NCI-H1417 (cell line): Measurements from ENCODE around the gene ACTL10.
"Not testable (repeated sequence)": the region's sequence is repeated elsewhere in the genome, so short reads cannot be mapped to it uniquely, and the experiment has no call there.

ENCODE experiments used
- DNase-seq, 3 experiments: peaks; one replicate each; lab custom pipeline; 2025; lab: John Stamatoyannopoulos, UW

ACTL10 gene

DNA sequence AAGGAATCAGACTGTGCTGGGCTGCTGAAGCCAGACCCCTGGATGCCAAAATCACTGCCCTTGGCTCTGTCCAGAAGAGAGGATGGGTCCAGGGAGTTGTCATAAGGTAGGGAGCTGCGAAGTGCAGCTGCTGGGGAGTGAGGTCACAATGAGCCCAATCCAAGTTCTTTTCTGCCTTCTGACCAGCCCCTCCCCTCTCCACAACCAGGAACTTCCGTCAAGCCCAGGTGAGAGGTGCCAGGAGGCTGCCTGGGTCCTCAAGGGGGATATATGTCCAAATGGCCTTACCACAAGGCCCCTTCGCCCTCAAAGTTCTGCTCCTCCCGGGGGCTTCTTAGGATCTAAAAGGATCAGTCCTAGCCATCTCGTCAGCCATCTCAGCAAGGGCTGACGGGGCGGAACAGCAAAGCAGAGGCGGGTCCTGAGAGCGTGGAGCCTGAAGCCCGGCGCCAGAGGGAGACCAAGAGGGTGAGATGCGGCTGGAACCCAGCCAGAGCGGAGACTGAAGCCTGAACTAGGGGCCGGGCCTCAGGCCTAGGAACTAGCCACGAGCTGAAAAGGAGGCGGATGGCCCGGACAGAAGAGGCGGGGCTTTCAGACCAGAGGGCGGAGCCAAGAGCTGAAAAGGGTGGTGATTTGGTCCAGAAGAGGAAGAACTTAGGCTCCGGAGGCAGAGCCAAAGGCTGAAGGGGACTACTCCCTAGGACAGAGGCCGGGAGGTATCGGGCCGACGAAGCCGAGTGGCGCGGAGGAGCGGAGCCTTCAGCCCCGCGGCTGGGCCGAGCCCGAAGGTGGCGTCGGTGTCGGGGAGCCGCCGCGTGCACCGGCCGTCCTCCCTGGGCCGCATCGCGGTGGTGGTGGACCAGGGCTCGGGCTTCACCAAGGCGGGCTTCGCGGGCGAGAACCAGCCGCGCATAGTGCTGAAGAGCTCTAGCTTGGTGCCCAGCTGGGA is at the start of gene ACTL10:
Gene ACTL10 (plus strand): TSS at position 651 of the 952 bp plus-strand sequence. CDS start 555 bp downstream, outside the sequence.
- peak; percentile 94 to 98 (median 98) for DNase-seq

DNA sequence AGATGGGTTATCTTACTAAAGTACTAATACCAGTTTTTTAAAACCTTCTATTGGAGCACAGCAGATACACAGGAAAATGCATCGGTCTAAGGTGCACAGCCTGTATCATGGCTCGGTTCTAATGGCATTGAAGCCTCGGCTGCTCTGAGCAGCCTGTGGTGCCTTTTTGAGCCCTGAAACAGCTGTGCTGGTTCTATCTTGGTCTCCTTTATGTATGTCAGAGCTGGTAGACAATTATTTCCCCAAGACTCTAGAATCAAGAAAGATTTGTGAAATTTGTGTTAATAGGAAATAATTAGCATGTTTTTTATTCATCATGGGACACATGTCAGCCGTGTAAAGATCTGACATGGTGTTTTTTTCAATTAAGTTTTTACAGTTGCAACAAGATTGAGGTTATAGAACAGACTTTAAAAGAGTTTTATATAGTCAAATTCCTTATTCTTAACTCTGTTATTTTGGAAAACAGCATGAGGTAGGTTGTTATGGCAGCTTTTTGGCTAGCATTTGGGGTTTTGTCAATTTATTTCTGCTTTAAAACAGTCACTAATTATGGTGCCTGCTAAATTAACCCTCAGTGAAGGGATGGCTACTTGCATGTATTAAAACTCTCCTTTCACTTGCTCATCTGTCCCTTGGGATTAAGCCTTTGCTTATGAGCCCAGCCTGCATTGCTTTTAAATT is 44.9 kb upstream of the ACTL10 start:
- DNase-seq = no peak

DNA sequence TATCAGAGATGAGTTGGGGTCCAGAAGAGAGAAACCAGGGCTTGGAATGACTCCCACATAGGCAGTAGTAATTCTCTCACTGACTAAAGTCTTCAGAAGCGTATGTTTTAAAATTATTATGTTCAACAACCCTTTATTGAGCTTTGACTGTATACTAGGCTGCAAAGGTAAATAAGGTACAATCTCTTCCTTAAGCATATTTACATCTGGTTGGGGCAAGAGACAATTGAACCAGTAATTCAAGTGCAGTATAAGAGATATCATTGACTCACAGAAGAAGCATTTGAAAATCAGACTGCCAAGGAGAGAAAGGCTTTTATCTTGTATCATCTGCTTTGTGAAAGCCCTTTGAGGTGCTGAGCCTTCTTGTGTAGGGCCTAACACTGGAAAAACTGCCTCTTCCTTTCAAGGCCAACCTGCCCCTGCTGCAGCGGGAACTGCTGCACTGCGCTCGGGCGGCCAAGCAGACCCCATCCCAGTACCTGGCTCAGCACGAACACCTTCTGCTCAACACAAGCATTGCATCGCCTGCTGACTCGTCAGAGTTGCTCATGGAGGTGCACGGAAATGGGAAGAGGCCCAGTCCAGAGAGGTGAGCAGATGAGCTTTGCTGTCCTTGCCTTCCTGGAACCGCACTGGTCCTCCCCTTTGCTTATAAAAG is 43.9 kb upstream of the ACTL10 start:
- no peak for DNase-seq

DNA sequence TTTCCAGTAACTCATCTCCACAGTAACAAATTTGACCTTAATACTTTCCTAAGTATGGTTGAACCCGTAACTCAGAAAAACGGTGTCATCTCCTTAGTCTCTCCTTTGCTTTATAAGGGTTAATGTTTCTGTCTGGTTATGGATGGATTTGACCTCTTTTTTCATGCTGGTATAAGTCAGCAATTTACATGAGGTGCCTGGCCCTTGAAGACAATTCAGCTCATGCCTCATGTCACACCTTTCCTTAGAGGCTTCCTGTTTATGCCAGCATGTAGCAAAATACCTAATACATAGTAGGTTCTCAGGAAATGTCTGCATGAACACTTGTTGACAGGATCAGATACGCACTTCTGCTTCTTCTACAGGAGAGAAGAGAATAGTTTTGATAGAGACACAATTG is 42.3 kb upstream of the ACTL10 start:
- DNase-seq = no peak

DNA sequence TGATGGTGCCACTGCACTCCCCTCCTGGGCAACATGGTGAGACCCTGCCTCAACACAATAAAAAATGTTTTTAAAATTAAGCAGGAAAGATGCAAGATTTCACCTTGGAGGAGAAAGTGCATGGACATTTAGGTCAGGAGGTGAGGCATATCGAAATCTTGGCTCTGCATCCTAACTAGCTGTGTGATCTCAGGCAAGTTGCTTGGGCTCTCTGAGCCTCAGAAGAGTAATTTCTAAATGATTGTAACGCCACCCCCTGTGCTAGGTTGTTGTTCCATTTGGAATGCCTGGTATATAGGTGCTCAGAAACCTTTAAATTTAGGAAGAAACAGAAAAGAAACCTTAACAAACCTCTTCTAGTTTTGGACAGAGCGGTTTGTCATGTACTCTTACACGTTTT is 40.6 kb upstream of the ACTL10 start:
- no peak for DNase-seq

DNA sequence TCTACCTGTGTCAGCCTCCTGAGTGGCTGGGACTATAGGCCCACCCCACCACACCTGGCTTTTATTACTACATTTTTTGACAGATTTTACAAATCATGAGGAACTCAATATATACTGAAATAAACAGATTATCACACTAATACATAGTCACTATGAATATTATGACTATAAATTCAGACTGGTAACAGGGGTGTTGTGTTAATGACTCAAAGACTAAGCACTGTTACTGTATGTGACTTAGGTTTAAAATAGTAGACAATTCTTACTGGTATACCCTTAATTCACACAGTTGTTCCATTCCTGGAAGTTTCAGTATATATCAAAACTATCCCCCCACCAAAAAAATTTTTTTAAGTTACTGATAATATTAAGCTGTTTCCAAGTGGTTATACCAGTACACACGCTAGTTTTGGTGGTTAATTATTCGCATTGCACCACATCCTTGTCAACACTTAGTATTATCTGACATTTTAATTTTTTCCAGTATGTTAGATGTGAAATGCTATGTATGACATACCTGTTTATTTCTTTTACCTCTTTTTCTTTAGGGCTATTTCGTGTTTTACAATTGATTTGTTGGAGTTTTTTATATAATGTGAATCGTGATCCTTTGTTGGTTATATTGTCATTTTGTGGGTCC is 39.0 kb upstream of the ACTL10 start:
- no peak for DNase-seq

DNA sequence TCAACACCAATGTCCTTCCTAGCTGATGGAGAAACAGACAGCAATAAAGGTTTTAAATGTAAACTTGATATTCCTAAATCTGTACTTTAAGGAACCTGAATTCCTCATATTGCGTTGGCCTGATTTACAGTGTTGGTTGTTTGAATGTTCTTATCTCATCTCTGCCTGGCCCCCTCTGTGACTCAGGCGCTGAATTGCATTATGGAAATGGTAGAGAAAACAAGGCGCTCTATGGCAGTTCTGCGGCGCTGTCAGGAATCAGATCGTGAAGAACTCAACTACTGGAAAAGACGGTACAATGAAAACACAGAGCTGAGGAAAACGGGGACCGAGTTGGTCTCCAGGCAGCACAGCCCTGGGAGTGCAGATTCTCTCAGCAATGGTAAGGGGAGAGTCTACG is 37.2 kb upstream of the ACTL10 start:
- no peak for DNase-seq

DNA sequence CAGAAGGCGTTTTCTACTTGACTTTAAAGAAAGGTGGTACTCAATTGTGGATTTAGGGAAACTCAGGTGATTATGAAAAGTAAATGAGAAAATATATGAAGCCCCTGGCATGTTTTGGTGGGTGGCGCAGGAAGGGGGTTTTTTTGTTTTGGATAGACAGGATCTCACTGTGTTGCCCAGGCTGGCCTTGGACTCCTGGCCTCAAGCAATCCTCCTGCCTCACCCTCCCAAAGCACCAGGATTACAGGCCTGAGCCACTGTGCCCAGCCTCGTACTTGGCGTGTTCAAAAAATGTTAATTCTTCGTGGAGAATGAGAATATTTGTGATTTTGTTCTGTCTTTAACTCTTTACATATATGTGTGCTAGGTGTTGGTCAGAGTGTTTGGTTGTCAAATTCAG is 36.8 kb upstream of the ACTL10 start:
- no peak for DNase-seq

DNA sequence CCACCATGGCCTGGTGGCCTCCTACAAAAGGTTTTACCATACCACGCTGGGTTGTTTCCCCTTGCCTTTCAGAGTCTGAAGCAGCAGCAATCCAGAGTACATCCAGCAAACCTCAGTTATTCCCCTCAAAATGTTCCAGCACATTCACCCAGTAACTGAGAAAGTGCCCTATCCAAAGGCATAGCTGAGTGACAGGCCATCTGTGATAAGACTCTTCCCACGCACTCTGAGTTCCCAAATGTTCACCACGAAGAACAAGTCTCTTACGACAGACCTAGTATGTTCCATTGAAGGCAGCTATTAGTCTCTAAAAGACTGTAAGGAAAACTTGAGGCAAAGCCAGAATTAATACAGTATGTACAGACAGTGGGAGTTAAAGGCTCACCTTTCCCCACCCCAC is 36.2 kb upstream of the ACTL10 start:
- no peak for DNase-seq

DNA sequence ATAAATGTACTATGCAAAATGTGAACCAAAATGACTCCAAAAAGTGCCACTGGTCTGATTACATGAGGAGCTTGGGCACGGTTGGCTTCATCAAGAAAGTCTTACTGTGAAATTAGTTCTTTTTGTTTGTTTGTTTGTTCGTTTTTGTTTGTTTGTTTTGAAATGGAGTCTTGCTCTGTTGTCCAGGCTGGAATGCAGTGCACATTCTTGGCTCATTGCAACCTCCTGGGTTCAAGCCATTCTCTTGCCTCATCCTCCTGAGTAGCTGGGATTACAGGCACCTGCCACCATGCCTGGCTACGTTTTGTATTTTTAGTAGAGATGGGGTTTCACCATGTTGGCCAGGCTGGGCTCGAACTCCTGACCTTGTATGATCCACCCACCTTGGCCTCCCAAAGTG is 34.8 kb upstream of the ACTL10 start:
- DNase-seq = not testable (repeated sequence)

DNA sequence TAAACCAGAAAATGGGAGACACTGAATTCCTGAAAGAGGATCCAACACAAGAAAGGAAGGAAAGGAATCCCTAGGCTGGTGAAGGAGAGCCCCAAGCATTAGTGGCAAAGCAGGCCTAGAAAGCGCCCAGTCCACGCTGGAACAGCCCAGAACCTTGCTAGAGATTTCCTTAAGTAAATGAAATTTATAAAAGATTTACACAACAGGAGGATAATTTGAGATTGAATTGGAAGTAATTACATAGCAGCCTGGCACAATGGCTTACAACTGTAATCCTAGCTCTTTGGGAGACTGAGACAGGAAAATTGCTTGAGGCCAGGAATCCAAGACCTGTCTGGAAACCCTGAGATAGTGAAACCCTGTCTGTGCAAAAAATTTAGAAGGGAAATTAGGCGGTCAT is 31.4 kb upstream of the ACTL10 start:
- peak in 1 of 3 experiments; percentile 14 for DNase-seq

DNA sequence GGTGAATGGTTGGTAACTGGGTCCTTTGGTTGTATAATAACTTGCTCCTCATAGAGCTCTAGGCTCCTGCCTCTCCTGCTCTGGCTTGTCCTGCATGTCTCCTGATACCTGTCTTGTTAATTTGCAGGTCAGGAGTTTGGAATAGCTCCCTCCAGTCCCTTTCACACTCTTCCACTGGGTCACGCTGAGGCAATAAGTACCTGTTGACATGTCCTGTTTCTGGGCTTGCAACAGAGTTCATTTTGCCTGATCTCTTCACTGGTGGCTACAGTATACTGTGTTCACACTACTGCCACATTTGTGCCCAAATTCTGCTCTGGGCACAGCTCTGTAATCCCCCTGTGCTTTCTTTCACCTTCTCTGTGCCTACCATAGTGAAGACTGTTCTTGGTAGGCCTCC is 30.0 kb upstream of the ACTL10 start:
- DNase-seq = no peak

DNA sequence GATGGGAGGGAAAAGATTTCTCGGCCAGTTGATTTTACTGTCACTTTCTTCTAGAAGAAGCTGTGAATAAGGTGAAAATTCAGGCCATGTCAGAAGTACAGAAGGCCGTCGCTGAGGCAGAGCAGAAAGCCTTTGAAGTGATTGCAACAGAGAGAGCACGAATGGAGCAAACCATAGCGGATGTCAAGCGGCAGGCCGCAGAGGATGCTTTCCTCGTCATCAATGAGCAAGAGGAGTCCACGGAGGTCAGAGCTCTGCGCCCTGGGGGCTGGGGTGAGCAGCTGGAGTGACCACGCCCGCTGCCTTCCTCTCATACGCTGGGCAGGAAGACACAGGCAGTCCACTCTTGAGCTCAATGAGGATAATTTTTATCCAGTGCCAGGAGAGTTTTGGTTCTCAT is 26.5 kb upstream of the ACTL10 start:
- DNase-seq = no peak

DNA sequence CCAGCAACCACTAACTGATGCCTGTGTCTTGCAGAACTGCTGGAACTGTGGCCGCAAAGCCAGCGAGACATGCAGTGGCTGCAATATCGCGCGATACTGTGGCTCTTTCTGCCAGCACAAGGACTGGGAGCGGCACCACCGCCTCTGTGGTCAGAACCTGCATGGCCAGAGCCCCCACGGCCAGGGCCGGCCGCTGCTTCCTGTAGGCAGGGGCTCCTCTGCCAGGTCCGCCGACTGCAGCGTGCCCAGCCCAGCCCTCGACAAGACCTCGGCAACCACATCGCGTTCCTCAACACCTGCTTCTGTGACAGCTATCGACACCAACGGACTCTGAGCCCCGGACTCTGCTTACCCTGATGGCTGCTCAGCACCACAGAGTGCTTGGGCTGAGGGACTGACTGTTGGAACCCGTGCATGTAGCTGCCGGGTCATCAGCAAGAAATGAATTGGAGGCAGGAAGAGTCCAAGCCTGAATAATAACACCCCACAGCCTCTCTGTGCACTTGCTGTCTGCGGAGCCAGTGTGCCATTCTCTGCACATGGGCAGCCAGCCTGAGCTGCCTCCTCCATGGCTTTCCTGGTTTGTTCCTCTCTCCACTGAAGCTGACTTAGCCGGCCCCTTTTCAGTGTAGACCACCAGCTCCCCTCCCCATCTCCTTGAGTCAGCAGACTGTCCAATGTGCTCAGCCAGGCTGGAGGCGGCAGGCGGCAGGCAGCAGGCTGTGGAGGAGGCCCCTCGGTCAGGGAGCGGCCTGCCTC is 22.3 kb upstream of the ACTL10 start:
- DNase-seq = no peak

DNA sequence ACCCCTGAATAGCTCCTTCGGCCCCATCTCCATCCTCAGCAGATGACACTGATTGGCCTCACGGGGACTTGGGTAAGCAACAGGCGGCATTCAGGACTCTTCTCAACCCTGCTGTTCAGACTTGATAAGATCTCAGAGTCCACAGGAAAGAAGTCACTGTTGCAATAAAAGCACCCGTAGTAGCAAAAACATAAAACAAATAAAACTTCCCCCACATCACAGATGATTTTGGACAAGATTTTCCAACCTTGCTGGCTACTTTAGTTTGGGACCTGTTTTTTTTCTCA is 21.7 kb upstream of the ACTL10 start:
- no peak for DNase-seq

DNA sequence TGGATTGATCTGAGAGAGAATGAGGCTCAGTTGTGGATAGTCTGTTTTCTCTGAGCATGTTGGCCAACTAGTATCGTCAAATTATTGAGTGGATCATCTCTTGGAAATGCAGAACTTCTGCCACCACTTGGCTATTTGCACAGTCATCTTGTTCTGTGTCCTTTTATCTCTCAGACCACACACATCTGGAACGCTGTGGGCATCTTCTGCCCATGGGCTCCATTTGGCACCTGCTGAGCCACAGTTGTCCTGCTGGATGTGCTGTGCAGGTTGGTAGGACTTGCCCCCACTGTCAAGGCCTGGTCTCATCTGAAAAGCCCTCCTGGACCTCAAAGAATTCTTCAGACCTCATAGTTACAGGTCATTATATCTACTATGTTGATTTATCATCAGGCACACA is 21.3 kb upstream of the ACTL10 start:
- DNase-seq = no peak

DNA sequence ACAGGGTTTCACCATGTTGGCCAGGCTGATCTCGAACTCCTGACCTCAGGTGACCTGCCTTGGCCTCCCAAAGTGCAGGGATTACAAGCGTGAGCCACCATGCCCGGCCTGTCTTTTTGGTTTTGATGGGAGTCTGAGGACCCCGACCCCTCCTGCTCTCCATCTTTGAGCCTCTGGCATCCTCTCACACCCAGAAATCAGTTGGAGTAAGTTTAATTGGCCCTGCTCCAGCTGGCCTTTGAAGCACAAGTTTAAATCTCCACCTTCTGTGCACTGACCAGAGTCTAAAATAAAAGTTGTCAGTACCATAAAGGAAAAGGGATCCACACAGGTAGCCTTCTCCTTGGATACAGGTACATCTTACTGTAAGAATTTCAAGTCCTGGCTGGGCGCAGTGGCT is 20.6 kb upstream of the ACTL10 start:
- DNase-seq = no peak

DNA sequence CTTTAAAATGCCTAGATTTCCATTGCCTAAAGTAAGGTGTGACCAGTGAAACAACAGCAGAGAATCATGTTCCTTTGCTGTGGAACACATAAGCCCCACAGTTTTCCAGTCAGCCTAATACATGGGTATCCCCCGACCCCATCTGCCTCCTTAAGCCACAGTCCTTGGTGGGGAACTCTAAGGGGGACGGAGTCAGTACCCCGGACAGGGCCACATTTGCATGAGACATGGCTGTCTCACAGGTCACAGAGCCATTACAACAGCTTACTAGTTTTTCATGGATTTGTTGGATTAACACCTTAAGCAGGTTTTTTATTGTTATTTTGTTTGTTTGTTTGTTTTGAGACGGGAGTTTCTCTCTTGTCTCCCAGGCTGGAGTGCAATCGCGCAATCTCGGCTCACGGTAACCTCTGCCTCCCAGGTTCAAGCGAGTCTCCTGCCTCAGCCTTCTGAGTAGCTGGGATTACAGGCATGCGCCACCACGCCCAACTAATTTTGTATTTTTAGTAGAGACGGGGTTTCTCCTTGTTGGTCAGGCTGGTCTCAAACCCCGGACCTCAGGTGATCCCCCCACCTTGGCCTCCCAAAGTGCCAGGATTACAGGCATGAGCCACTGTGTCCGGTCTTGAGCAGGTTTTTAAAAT is 19.7 kb upstream of the ACTL10 start:
- DNase-seq = not testable (repeated sequence)

DNA sequence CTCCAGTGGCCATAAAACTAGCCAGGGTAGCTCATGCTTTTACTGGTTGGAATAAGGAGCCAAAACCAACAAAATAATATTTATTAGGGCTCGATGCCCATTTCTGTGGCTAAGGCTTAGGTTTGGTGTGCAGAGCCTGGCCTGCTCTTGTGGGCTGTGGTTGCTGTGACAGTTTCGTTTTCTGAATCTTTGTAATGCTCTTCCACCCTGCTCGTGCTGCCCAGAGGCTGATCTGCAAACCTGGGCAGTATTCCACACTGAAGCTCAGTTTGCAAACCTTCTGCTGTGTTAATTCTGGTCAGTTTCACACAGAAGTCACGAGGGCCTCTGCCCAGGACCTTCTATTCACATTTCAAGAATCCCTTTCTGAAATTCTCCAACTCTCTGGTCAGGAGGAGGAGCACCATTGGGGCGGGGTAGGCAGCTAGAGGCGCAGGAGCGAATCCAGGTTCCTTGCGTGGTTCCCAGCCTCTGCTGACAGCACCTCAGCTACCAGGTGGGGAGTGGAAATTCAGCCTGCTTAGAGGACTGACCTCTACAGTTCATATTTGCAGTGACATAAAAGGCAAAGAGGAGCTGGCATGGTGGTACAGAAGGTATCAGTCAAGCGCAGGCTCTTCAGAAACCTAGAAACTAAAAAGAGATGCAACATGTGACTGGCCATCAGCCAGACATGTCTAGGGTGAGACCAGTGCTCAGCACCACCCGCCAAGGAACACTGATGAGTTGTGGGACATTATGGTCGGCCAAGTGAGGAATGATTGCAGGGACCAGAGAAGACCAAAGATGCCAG is 18.9 kb upstream of the ACTL10 start:
- no peak for DNase-seq

DNA sequence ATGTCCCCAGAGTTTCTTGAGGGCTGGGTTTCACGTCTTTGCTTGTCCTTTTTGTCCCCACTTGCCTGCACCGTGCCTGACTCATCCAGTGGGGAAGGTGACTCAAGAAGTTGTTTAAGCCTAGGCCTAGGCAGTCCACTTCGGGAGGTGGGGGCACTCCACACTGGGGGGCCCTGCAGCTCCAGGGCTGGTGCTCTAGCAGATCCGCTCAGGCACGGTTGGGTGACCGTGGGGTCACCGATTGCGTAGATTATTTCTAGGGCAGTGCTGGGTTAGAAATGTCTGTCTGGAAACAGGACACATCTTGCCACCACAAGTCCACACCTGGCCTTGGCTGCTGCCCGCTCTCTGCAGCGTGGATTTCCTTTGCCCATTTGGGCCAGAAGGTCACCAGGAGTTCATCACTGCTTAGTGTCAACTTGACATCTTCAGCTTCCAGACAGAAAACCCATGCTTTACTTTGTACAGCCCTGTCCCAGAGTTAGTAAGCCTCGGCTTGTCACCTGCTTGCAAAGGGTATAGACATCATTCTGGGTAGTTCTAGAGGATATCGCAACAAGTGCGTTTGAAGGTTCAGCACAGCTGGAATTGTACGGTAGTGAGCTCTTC is 18.2 kb upstream of the ACTL10 start:
- no peak for DNase-seq
